Fibroblast of the aortic adventitia (primary cell): ENCODE measurements around the gene CCDC172. TPM values are rescaled to one million over a fixed set of nuclear protein-coding genes. Genes with fewer than 3 reads are reported as not detected.

ENCODE experiments used
- DNase-seq: peaks from one replicate; pipeline ENCODE4 v3.0.0-alpha.2; 2010; ENCODE audit warnings: low read depth
- H3K4me3 ChIP-seq: 2 replicates; pipeline ENCODE4 v1.5.1; 2011; ENCODE audit warnings: low read depth, mild to moderate bottlenecking, control low read depth, low read length, moderate library complexity
- total RNA-seq: library from RNA; depleted of rRNA; stranded (reverse); fragments of >200 nt; gene quantifications from 2 replicates; pipeline ENCODE4 v1.2.3, GENCODE V29; 2012; ENCODE audit warnings: low replicate concordance
- TF ChIP-seq, protein P1 (sequence below): IDR thresholded peaks from 2 replicates; pipeline ENCODE4 v1.5.1; 2011; ENCODE audit warnings: mild to moderate bottlenecking, low read length, control low read depth, inconsistent platforms; ENCODE audit not compliant: insufficient read depth

CCDC172 gene
- total RNA-seq, 1 donor = not detected

DNA sequence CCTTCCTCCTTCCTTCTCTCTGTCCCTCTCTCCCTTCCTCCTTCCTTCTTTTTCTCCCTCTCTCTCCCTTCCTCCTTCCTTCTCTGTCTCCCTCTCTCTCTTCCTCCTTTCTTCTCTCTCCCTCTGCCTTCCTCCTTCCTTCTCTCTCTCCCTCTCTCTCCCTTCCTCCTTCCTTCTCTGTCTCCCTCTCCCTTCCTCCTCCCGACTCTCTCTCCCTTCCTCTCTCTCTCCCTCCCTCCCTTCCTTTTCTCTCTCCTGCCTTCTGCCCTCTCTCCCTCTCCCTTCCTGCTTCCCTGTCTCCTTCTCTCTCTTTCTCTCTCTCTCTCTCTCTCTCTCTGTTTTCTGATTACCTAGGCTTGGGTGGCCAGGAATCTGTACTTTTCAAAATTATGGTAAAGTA lies 34.6 kb upstream of the CCDC172 start:
- TF ChIP-seq, protein P1, sequence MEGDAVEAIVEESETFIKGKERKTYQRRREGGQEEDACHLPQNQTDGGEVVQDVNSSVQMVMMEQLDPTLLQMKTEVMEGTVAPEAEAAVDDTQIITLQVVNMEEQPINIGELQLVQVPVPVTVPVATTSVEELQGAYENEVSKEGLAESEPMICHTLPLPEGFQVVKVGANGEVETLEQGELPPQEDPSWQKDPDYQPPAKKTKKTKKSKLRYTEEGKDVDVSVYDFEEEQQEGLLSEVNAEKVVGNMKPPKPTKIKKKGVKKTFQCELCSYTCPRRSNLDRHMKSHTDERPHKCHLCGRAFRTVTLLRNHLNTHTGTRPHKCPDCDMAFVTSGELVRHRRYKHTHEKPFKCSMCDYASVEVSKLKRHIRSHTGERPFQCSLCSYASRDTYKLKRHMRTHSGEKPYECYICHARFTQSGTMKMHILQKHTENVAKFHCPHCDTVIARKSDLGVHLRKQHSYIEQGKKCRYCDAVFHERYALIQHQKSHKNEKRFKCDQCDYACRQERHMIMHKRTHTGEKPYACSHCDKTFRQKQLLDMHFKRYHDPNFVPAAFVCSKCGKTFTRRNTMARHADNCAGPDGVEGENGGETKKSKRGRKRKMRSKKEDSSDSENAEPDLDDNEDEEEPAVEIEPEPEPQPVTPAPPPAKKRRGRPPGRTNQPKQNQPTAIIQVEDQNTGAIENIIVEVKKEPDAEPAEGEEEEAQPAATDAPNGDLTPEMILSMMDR = no peak
- H3K4me3 ChIP-seq = no peak overlapping the region
- no peak for DNase-seq

- TF ChIP-seq, protein P1 = no peak
- no peak for DNase-seq
- H3K4me3 ChIP-seq = no peak overlapping the region
Measured at GRCh38 chr10:116292493-116292892, 31.8 kb upstream of the CCDC172 start.

DNA sequence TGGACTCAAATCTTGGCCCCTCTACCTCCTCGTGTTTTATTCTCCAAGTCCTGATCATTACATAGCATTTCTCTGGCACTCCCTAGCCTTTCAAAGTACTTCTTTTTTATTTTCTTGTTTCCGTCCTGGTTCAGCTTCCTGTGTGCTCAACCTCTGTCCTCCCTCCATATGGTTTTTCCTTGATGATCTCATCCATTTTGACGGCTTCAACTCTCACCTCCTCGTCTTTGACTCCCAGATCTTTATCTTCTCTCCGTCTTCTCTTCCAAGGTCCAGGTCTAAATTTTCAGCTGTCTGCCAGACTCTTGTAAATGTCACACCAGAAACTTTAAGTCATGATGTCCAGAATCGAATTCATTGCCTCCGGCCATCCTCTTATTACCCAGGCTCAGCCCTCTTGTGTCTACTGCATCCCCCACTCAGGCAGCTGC lies 27.9 kb upstream of the CCDC172 start:
- DNase-seq = no peak
- TF ChIP-seq, protein P1 = no peak
- no peak overlapping the region for H3K4me3 ChIP-seq

- no peak for DNase-seq
- TF ChIP-seq, protein P1 = no peak
- H3K4me3 ChIP-seq = no peak overlapping the region
Measured at GRCh38 chr10:116298586-116298985, 25.7 kb upstream of the CCDC172 start.

DNA sequence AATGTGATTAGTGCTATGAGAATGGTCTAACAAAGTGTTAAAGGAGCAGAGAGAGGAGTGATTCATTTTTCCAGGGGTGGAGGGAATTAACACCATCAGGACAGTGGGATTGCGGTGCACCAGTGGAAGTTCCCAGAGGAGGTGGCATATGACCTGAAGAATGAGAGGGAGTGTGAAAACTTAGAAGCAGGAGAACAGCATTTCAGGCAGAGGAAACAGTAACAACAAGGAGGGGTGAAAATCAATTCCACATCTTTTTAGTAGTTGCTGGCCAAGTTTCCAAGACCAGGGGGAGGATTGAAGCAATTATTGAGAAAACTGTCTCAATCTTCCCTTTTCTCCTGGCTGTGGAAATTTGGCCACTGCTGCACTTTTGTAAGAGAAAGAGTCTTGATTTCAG lies 23.7 kb upstream of the CCDC172 start:
- H3K4me3 ChIP-seq = no peak overlapping the region
- no peak for DNase-seq
- TF ChIP-seq, protein P1 = no peak

- TF ChIP-seq, protein P1 = no peak
- no peak for DNase-seq
- H3K4me3 ChIP-seq = no peak overlapping the region
Measured at GRCh38 chr10:116304923-116305322, 19.3 kb upstream of the CCDC172 start.

DNA sequence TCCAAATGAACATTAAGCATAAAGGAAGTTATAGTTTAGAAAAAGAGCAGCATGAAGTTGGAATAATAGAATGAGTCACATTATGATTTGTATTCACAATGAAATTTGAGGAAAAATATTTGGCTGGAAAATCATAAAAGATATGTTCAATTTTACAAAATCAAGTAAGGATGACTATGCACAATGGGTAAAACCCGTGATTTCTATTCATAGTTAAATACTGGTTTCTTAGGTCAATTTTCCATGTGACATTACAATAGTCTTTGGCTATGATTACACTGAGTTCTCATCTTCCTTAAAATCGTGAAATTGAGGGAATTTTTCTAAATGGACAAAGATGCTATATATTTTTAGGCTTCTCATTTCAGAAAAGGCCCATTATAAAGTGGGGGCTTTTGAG lies 17.4 kb upstream of the CCDC172 start:
- H3K4me3 ChIP-seq = no peak overlapping the region
- TF ChIP-seq, protein P1 = no peak
- no peak for DNase-seq
